NT2/D1 (cell line): Measurements from ENCODE around the gene CDHR3.

Experiments used
- SUZ12 ChIP-seq: IDR thresholded peaks from 2 replicates; pipeline ENCODE4 v1.6.1; 2011; ENCODE audit not compliant: insufficient read length, insufficient read depth; ENCODE audit errors: extremely low read depth
- YY1 ChIP-seq: IDR thresholded peaks from 2 replicates; pipeline ENCODE4 v1.6.1; 2011; ENCODE audit not compliant: insufficient read length, insufficient read depth
- ZNF274 ChIP-seq: IDR thresholded peaks from 2 replicates; pipeline ENCODE4 v1.6.1; 2011; ENCODE audit warnings: mild to moderate bottlenecking, low read depth, low read length

- TF ChIP-seq YY1: no peak
- no peak for TF ChIP-seq SUZ12
- TF ChIP-seq ZNF274: no peak
Measured at GRCh38 chr7:106010866-106011265, 47.8 kb downstream of the CDHR3 start.
